NCI-H524 (cell line): ENCODE results near the gene ARCN1.

Experiments used
- DNase-seq, 2 experiments: peaks; one replicate each; lab custom pipeline; 2025; lab: John Stamatoyannopoulos, UW

Gene ARCN1

GRCh38 chr11:118621071-118621783 is 49.0 kb downstream of the ARCN1 start:
- peak; percentile 45 to 54 for DNase-seq

- DNase-seq = no peak
These were observed 49.7 kb downstream of the ARCN1 start for GRCh38 chr11:118621784-118622375.

- DNase-seq = peak; percentile 47 to 61
These were observed 50.4 kb downstream of the ARCN1 start for GRCh38 chr11:118622376-118623268.

- peak in 1 of 2 experiments; percentile 49 for DNase-seq
These were observed 51.1 kb downstream of the ARCN1 start for GRCh38 chr11:118623269-118623655.

GRCh38 chr11:118625036-118625690 is 53.0 kb downstream of the ARCN1 start:
- DNase-seq = no peak

- no peak for DNase-seq
These were observed 53.8 kb downstream of the ARCN1 start for GRCh38 chr11:118625976-118626375.

GRCh38 chr11:118627566-118627965 is 55.4 kb downstream of the ARCN1 start:
- no peak for DNase-seq

DNA sequence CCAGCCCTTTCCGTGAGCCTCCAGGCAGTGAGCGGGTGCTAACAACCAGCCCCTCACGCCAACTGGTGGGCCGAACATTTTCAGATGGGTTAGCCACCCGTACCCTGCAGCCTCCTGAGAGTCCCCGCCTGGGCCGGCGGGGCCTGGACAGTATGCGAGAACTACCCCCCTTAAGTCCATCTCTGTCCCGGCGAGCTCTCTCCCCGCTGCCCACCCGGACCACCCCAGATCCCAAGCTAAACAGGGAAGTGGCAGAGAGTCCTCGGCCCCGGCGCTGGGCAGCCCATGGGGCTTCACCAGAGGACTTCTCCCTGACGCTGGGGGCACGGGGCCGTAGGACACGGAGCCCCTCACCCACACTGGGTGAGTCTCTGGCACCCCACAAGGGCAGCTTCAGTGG is 55.8 kb downstream of the ARCN1 start:
- DNase-seq = no peak

DNA sequence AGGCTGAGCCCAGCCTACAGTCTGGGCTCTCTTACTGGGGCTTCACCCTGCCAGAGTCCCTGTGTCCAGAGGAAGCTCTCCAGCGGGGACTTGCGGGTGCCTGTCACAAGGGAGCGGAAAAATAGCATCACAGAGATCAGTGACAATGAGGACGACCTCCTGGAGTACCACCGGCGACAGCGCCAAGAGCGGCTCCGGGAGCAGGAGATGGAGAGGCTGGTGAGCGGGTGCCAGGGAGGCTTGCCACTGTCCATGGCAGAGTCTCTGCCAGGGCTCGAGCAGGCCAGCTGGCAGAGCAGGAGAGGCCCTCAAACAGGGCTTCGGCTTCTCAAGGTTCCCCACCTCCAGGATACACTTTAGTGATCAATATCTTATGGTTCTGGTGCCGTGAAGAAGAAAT is 56.2 kb downstream of the ARCN1 start:
- no peak for DNase-seq

- DNase-seq = no peak
These were observed 56.8 kb downstream of the ARCN1 start for GRCh38 chr11:118628861-118629549.

DNA sequence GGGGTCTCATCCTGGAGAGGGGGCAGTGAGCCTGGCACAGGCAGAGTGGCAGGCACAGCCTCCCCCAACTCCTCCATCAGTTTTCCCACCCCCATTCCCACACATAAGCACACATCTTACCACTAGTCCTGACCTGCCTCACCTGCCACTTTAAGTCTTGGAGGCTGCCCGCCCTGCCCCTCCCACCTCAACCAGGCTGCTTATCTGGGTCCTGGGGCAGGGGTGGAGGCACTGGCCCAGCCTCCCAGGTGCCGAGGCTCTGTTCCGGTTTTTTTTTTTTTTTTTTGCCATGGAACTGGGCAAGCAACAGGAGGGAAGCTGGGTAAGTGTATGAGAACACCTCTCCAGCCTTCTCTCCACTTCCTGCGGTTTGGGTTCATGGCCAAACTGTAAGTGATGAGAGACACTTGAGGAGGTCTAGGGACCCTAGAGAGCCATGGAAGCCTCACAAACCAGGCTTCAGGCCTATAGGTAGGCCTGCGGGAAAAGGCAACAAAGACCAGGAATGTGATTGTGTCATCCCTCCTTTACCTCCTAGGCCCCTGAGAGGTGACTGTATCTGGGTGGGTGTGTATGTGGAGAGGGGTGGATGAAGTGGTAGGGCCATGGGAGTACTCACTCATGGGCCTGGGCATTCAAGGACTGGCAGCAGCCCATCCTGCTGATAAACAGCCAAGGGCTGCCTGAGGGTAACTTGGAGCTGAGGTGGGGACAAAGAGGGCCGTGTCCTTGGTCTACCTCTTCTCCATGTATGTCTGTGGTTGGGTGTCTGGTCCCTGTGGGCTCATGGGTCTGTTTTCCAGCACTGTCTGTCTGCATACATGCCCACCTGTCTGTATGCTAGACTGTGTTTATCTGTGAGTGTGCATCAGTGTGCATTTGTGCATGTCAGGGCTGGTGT is 57.8 kb downstream of the ARCN1 start:
- DNase-seq = no peak

GRCh38 chr11:118631142-118631909 is 59.1 kb downstream of the ARCN1 start:
- DNase-seq = no peak

DNA sequence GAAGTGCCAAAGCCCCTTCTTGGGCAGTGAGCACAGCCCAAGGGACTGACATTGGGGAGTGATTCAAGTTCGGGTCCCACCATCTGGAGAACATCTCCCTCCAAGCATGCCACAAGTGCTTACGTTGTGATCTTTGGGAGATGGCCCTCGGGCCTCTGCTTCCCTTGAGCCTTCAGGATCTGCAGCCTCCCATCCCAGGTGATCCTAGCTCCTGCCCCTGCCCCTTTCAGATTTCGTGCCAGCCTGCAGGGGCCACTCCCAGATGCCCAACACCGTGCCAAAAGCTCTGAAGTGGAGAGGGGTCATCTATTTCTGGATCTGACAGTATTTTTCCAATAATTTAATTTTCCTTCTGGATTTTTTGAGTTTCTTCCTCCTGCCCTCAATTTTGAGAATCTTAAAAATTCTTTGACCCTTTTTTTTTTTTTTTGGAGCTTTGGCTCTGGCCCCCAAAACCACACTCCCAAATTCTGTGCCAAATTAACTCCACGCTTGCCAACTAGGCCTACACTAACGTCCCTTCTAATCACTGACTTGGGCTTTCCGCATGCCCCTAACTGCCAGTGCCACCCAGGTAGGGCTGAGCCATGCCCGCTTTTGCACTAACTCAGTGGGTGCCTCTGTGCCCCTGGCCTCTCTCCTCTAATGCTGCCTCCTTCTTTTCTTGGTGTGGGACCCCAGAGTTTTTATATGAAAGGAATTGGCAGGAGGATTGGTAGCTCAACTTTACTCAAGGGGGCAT is 60.5 kb downstream of the ARCN1 start:
- DNase-seq = no peak

- no peak for DNase-seq
These were observed 61.1 kb downstream of the ARCN1 start for GRCh38 chr11:118633319-118633690.

DNA sequence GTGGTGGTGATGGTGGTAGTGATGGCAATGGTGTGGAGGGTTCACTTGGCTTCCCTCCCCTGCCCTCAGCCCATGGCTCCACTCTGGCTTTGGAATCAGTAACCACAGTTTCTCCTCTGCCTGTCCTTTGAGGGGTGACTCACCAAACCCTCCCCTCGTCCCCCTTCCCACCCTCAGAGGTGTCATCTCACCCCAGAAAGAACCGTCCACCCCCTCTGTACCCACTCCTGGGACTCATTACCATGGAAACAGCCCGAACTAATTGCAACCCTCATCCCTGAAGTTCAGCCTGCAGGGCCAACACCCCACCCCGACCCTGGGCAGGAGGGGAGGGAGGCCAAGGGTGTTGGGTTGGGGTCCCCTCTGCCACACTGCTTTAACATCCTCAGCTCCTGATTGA is 61.8 kb downstream of the ARCN1 start:
- no peak for DNase-seq

DNA sequence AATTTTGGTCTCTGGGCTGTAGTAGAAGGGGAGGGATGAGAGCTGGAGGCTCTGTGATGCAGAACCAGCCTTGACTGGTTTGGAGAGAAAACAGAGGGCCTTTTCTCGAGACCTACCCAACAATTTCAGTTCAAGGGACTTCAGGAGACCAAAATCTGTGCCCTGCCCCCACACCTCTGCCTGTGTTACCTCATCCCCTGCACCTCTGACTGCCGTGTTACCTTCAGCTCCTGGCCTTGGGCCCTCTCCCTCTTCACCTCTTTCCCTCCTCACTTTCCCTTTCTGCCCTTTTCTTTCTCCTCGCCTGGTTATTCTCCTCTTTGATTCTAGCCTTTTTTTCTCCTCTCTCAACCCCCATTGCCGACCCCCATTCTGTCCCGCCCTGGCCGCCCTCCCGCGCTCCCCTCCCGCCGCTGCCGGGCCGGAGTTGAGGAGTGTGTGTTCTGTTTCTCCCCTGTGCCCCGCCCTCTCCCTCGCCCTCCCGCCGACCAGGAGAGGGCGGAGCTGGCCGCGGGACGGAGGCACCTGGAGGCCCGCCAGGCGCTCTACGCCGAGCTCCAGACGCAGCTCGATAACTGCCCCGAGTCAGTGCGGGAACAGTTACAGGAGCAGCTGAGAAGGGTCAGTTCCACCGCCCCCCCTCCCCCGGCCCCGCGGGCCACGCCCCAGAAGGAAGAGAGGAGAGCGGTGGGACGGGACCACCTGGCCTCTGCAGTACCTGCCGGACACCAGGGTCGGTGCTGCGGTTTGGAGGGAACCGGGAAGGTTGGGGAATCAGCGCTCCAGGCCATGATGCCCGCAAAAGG is 62.4 kb downstream of the ARCN1 start:
- peak; percentile 40 to 52 for DNase-seq

- DNase-seq = peak; percentile 13 to 33
These were observed 63.0 kb downstream of the ARCN1 start for GRCh38 chr11:118635237-118635591.

GRCh38 chr11:118635642-118636041 is 63.4 kb downstream of the ARCN1 start:
- DNase-seq = no peak
